Sigmoid colon (tissue), 7 donors: ENCODE data around the gene NEK2. TPM values are rescaled to one million over a fixed set of nuclear protein-coding genes. Genes with fewer than 3 reads are reported as not detected.

Experiments used
- DNase-seq: peaks from one replicate; pipeline ENCODE4 v3.0.0-alpha.2; 2019
- H3K27ac ChIP-seq, 4 donors: fragments of 200-600 bp; sonication (generic); one replicate each; pipeline ENCODE4 v1.5.1; 2016 to 2019; ENCODE audit warnings: mild to moderate bottlenecking in 1 of 4
- H3K27me3 ChIP-seq, 3 donors: fragments of 200-600 bp; sonication (generic); one replicate each; pipeline ENCODE4 v1.5.1; 2019; ENCODE audit warnings: mild to moderate bottlenecking in 1 of 3
- H3K36me3 ChIP-seq, 4 donors: fragments of 200-600 bp; sonication (generic); one replicate each; pipeline ENCODE4 v1.5.1; 2016 to 2019
- H3K4me1 ChIP-seq, 4 donors: fragments of 200-600 bp; sonication (generic); one replicate each; pipeline ENCODE4 v1.5.1; 2017 to 2019
- H3K4me3 ChIP-seq, 4 donors: fragments of 200-600 bp; sonication (generic); one replicate each; pipeline ENCODE4 v1.5.1; 2017 to 2019; ENCODE audit warnings: mild to moderate bottlenecking in 2 of 4, moderate library complexity in 1 of 4
- H3K9me3 ChIP-seq, 4 donors: fragments of 200-600 bp in 3 of 4; sonication (generic) in 3 of 4; one replicate each; pipeline versions ENCODE4 v1.5.1 to v1.6.1; 2013 to 2019
- CTCF ChIP-seq, 4 experiments: fragments of 450-650 bp in 3 of 4; fragments of 200-600 bp in 1 of 4; IDR thresholded peaks; one replicate each; pipeline ENCODE4 v1.5.1; 2016 to 2019; ENCODE audit warnings: antibody characterized with exemption in 4 of 4, mild to moderate bottlenecking in 3 of 4, moderate library complexity in 2 of 4
- EP300 ChIP-seq, 4 donors: sonication (generic); formaldehyde crosslinking; IDR thresholded peaks; one replicate each; pipeline ENCODE4 v1.6.1; 2017; ENCODE audit warnings: antibody characterized with exemption in 4 of 4
- POLR2A ChIP-seq, 2 donors: fragments of 450-650 bp; IDR thresholded peaks; one replicate each; pipeline ENCODE4 v1.6.1; 2016; ENCODE audit warnings: antibody characterized with exemption in 2 of 2, mild to moderate bottlenecking in 2 of 2, moderate library complexity in 2 of 2
- POLR2AphosphoS5 ChIP-seq, 4 donors: sonication (generic); formaldehyde crosslinking; IDR thresholded peaks; one replicate each; pipeline ENCODE4 v1.6.1; 2017; ENCODE audit warnings: antibody characterized with exemption in 4 of 4
- WGBS, 2 donors: extraction: QIAGEN DNeasy Blood & Tissue Kit; methylation state at CpG; one replicate each; pipeline ENCODE4 v1.1.7; 2013; 5-methylcytosine and 5-hydroxymethylcytosine counted together
- intact Hi-C: fragments of 100-400 bp; cut with DNase I; formaldehyde crosslinking; loops from one replicate; pipeline ENCODE4 v1.15.1; 2023
- polyA plus RNA-seq, 3 donors: library from polyadenylated mRNA; stranded (reverse); fragments of 200-250 nt; gene quantifications; one replicate each; pipeline ENCODE4 v1.2.3, GENCODE V29; 2013
- total RNA-seq, 4 donors: library from RNA; depleted of rRNA; stranded (reverse); fragments of >200 nt; gene quantifications; one replicate each; pipeline ENCODE4 v1.1.0, GENCODE V29; 2016
- donor health status: healthy with polysubstance abuse.
- donor health status: Bipolar disorder and iron deficiency.
- donor health status: healthy.

Gene NEK2
- total and polyA plus RNA-seq, 7 donors, result 0.41 to 11.5 (median 1.9) TPM; not detected in 2

GRCh38 chr1:211653959-211654496 is 21.4 kb downstream of the NEK2 start:
- no peak overlapping the region for H3K27ac ChIP-seq
- DNase-seq, result no peak
- intact Hi-C loops, result loop anchor here (10.0 kb wide), 1 partner anchor 329 kb away; the partner anchor contains the start of gene TRAF5
- H3K27me3 ChIP-seq, result no peaks in the 10 kb centered on the region
- H3K4me1 ChIP-seq, result peaks cover 0 to 4% (median 0%) of the 10 kb centered on the region in 4 donors
- TF ChIP-seq EP300 (IDR thresholded peaks at IDR 0.05) (no peak), POLR2A (IDR thresholded peaks at IDR 0.05) (no peak), POLR2AphosphoS5 (IDR thresholded peaks at IDR 0.05) (no peak), CTCF (IDR thresholded peaks at IDR 0.05) (no peak)
- no peaks in the 10 kb centered on the region for H3K36me3 ChIP-seq
- 67 to 70% methylated on average over 9 of the region's 9 CpGs for WGBS, 2 donors
- H3K4me3 ChIP-seq, result no peak overlapping the region
- no peaks in the 10 kb centered on the region for H3K9me3 ChIP-seq

GRCh38 chr1:211653293-211653692 is 22.1 kb downstream of the NEK2 start:
- H3K27me3 ChIP-seq, result no peaks in the 10 kb centered on the region
- H3K4me3 ChIP-seq, result no peak overlapping the region
- H3K4me1 ChIP-seq, result peaks cover 0 to 4% (median 0%) of the 10 kb centered on the region in 4 donors
- H3K36me3 ChIP-seq, result no peaks in the 10 kb centered on the region
- intact Hi-C loops, result loop anchor here (10.0 kb wide), 1 partner anchor 328 kb away; the partner anchor contains the start of gene TRAF5
- TF ChIP-seq CTCF (IDR thresholded peaks at IDR 0.05) (no peak), POLR2AphosphoS5 (IDR thresholded peaks at IDR 0.05) (no peak), POLR2A (IDR thresholded peaks at IDR 0.05) (no peak), EP300 (IDR thresholded peaks at IDR 0.05) (no peak)
- H3K27ac ChIP-seq, result no peak overlapping the region
- DNase-seq, result no peak
- no peaks in the 10 kb centered on the region for H3K9me3 ChIP-seq
- 74 to 86% methylated on average over 4 of the region's 4 CpGs for WGBS, 2 donors

GRCh38 chr1:211652371-211652770 is 23.1 kb downstream of the NEK2 start:
- WGBS, 2 donors, result 93 to 95% methylated on average over 6 of the region's 6 CpGs
- intact Hi-C loops, result loop anchor here (10.0 kb wide), 1 partner anchor 328 kb away; the partner anchor contains the start of gene TRAF5
- Histone ChIP-seq H3K27me3 (no peaks in the 10 kb centered on the region), H3K4me3 (no peak overlapping the region), H3K36me3 (no peaks in the 10 kb centered on the region), H3K9me3 (no peaks in the 10 kb centered on the region), H3K4me1 (peaks cover 0 to 4% (median 0%) of the 10 kb centered on the region in 4 donors), H3K27ac (no peak overlapping the region)
- TF ChIP-seq POLR2AphosphoS5 (IDR thresholded peaks at IDR 0.05) (no peak), POLR2A (IDR thresholded peaks at IDR 0.05) (no peak), EP300 (IDR thresholded peaks at IDR 0.05) (no peak)
- DNase-seq, result no peak

GRCh38 chr1:211650904-211651303 is 24.5 kb downstream of the NEK2 start:
- Histone ChIP-seq H3K9me3 (no peaks in the 10 kb centered on the region), H3K4me1 (peaks cover 0 to 4% (median 0%) of the 10 kb centered on the region in 4 donors), H3K4me3 (no peak overlapping the region), H3K36me3 (no peaks in the 10 kb centered on the region), H3K27ac (no peak overlapping the region), H3K27me3 (no peaks in the 10 kb centered on the region)
- intact Hi-C loops, result loop anchor here (10.0 kb wide), 1 partner anchor 326 kb away; the partner anchor contains the start of gene TRAF5
- WGBS, 2 donors, result 90 to 92% methylated on average over 7 of the region's 7 CpGs
- TF ChIP-seq POLR2A (IDR thresholded peaks at IDR 0.05) (no peak), CTCF (IDR thresholded peaks at IDR 0.05) (no peak), POLR2AphosphoS5 (IDR thresholded peaks at IDR 0.05) (no peak), EP300 (IDR thresholded peaks at IDR 0.05) (no peak)
- no peak for DNase-seq

GRCh38 chr1:211648980-211649934 is 26.2 kb downstream of the NEK2 start:
- DNase-seq, result no peak
- WGBS, 2 donors, result 56 to 64% methylated on average over 9 of the region's 9 CpGs

More at GRCh38 chr1:211648980-211649934, 26.2 kb downstream of the NEK2 start:
- H3K4me3 ChIP-seq, result no peak overlapping the region
- intact Hi-C loops, result no loop called here
- no peak overlapping the region for H3K27ac ChIP-seq
- TF ChIP-seq POLR2A (IDR thresholded peaks at IDR 0.05) (no peak), CTCF (IDR thresholded peaks at IDR 0.05) (peak in 1 of 4 experiments; percentile 64), POLR2AphosphoS5 (IDR thresholded peaks at IDR 0.05) (no peak), EP300 (IDR thresholded peaks at IDR 0.05) (no peak)
- H3K9me3 ChIP-seq, result no peaks in the 10 kb centered on the region
- no peaks in the 10 kb centered on the region for H3K27me3 ChIP-seq
- no peaks in the 10 kb centered on the region for H3K36me3 ChIP-seq
- no peaks in the 10 kb centered on the region for H3K4me1 ChIP-seq
